NCI-H345 treated with DMSO at 0.1 percent for 48 hours (cell line): ENCODE measurements around the gene GPR65.

ENCODE experiments used
- DNase-seq: peaks from one replicate; lab custom pipeline; 2025; ENCODE audit not compliant: unreplicated experiment; lab: John Stamatoyannopoulos, UW

Gene GPR65

DNA sequence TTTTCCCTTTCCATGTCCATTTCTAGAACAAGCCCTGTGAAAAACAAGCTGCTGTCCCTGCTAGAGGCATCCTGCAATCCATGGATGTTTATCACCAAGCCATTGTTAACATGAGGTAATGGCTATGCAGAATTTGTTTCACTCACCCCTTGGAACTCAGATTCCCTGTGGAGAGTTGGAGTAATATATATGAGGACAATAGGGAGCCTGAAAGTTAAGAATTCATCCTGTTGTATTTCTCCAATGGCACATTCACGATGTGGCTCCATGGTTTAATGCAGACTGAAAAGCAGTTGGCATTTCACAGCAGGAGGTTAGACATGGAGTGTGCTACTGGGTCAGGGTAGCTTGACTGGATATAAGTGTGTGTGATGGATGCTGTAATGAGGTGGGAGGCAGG is 32.4 kb downstream of the GPR65 start:
- peak; percentile 30 for DNase-seq

DNA sequence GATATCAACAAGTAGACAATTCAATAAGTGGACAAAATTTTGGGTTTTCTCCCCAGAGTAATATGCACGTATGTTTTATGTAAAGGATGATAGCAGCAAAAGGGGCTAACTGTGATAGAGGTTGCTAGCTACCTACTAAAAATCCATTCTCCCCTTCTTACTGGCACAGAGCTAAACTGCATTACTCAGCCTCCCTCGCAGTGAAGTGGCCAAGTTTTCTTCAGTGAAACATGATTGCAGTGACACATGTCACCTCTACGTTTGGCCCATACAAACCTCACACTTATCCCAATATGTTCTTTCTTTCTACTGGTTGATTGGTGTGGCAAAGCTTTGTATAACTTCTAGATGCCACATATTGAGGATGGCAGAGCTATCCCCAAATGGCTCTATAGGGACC is 34.3 kb downstream of the GPR65 start:
- no peak for DNase-seq

DNA sequence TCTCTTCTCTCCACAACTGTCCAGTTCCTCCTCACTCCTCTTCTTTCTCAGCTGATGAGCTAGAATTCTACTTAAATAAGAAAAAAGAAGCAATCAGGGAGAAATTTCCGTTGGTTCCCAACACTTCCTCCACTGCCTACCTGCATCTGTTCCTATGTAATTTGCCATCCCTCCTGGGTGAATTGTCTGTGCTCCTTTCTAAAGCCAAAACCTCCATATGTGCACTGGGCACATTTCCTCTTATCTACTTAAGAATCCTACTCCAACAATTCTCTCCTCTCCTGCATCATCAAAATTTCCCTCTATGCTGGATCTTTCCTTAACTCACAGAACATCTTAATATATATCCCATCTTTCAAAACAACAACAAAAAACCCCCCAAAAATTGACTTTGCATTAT is 35.2 kb downstream of the GPR65 start:
- no peak for DNase-seq

DNA sequence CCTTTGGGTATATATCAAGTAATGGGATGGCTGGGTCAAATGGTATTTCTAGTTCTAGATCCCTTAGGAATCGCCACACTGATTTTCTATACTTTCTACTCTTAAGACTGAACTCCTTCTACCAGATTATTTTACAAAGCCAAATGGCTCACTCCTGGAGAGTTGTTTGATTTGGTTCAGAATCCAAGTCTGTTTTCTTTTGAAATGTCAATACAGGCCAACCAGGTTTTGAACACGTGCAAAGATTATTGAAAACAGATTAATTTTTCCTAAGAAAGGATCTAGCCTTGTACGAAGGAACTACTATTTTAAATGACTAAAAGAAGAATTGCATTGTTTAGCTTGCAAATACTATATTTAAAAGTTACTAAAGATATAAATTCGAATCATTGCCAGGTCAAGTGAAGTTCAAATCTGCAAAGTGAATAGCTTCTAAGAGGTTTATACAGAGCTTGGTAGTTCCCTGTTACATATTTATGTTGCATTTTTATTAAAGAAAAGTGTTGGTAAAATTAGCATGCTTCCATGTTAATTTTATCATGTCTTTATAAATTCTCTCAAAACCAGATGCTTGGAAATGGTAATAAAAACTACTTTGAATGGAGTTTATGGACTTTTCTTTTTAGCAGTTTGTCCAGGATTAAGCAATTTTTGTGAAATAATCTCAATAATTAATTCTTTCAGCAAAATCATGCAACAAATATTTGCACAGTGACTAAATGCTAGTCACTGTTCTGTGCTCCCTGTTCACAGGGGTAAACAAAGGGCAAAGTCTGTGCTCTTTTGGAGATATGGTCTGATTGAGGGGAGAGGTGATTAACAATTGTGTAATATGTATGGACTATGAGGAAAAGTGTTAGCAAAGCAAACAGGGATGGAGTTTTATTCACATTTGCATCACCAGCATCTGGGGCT is 38.9 kb downstream of the GPR65 start:
- DNase-seq = no peak

DNA sequence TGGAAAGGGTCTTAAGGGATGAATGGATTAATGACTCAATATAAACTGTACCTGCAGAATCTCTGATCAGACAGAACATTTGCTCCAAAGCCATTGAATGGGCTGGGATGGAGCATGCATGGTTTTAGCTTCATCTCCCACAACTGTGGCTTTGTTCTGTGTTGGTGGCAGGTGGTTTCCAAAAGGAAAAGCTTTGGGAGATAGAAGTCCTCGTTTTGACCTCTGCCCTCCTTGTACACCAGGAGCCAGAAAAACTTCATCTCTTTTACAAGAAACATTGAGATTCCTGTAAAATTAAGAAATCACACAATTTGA is 39.5 kb downstream of the GPR65 start:
- DNase-seq = no peak

DNA sequence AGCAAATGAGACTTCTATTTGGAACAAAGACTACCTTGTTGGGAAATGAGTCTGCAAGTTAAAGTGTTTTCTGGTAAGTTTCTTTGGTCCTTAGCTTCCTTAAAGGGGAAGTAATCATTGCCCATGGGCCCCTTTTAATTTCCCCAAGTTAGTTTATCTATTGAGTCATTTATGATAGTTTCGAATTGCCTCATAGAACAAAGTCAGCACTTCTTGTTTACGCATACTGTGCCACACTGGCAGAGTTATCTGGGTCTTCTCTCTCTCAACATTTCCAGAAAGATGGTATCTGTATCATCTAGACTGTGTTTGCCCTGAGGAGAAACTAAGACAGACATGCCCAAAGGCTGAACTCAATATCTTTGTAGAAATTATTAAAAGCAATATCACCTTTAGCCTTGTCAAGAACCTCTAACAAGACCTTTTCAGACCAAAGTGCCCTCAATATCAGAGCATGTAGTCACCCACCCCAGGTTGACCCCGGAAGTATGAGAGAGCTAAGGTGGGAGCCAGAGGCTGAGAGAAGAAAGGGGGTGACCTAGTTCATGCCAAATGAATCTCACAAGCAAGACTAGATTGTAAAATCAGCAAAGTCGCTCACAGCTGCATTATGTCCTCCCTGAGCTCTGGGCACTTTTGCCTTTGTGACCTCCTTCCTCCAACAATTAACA is 40.0 kb downstream of the GPR65 start:
- DNase-seq = no peak

DNA sequence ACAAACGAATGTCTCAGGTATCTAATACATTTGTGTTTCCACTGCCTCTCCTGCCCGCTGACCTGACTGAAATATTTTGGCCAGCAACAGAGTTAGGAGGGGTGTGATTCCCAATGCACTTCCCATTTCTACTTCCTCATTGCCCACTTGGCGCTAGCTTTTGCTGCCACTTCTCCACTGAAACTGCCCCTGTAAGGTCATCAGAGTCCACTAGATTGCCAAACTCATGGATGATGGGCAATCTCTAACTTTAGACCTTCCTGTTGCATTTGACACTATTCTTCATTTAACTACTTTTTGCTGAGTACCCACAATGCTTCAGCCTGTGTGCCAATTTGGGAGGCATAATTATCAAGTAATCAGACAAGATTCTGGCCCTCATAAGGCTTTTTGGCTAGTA is 40.8 kb downstream of the GPR65 start:
- DNase-seq = no peak

DNA sequence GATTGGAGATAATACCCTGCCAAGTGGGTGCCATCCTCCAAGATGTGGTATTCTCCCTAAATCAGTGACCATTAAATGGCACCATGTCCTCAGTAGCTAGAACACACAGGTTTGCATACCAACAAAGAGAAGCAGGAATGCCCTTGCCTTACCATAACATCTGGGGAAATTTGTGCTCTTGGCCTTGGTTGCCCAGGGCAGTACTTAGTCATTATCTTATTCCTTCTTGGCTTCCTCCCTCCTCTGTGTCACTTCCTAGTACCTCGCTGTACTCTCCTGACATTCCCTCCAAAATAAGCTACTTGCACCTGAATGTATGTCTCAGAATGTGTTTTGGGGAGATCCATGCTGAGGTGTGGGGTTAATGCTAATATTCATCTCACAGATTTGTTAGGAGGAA is 43.4 kb downstream of the GPR65 start:
- DNase-seq = no peak

DNA sequence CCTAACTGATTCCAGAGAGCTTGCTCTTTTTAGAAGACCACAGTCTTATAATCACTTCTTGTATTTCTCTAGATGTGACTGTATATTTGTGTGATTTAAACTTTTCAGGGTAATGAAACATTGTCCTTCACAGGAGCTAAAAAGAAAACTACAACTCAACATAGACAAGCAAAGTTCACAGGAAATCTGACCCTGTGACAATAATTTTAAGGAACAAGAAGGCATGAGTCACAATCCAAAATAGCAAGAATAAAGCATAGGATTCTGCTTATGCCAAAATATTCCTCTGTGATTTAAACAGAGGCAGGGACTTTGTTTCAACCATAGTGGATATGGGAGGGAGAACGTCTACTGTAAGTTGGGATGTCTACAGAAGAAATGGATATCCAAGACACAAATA is 44.3 kb downstream of the GPR65 start:
- DNase-seq = no peak

DNA sequence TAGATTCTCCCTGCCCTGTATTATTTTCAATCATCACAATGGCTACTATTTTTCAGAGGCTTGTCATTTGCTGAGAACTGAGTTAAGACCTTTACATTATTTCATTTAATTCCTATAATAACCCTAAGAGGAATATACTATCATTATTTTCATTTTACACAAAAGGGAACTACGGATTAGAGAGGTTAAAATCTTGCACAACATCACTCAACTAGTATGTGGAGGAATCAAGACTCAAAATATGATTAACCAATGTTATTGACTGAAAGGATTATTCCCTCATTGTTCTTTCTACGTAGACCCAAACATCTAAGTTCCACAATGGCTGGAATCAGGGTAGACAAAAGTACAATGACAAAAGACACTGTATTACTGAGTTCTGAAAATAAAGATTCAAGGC is 45.0 kb downstream of the GPR65 start:
- no peak for DNase-seq

DNA sequence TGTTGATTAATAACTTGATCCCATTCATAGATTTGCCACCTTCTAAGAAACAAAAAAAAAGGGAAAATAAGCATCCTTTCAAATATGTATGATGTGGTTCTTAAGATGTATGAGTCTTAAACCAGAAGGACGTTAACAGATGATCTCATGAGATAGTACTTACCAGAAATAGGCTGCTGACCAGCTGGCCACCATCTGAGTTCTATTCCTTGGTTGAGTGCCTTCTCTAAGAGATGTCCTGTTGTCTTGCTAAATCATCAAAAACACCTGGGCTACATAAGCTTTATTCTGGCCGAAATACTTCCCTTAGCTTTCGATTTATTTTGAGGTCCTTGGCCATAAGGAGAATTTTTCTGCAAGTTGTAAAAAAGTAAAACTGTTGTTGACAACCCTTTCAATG is 55.6 kb downstream of the GPR65 start:
- no peak for DNase-seq

DNA sequence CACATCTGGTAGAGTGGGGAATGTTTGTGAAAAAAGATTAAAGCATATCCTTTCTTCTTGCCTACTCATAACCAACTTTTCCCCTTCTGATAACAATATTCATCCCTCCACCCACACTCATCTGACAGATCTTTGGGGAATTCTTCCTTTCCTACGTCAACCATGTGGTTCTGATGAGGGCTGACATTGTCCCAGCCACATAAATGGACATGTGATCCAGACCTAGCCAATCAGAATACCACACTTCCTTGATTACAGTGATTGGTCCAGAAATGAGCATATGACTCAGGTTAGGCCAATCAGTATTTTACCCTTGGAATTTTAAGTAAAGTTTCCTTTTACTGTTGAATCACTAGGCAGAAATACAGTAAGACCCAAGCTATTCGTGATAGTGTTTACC is 58.9 kb downstream of the GPR65 start:
- DNase-seq = no peak
